ENCODE measurements around the gene TMEM106A. TPM values are rescaled to one million over a fixed set of nuclear protein-coding genes. Genes with fewer than 3 reads are reported as not detected.

The TMEM106A gene
- total and polyA plus RNA-seq, 2 of the 13 experiments (the other 11 are each of a cell fraction or from before 2014, with no cell fraction given) = 16.9 to 35.9 TPM

GRCh38 chr17:43176119-43176570 lies 35.5 kb upstream of the TMEM106A start (continued):
- TF ChIP-seq CEBPZ (IDR thresholded peaks at IDR 0.05; ENCODE audit: low read length) (no peak), ELF1 (CRISPR knock-in tag; IDR thresholded peaks at IDR 0.05) (peak; percentile 76), POLR2A (IDR thresholded peaks at IDR 0.05; ENCODE audit: insufficient read depth in 1 of 2, low read depth in 2 of 2, low read length in 2 of 2) (peak in 1 of 2 experiments; percentile 21; a peak in 1 of 4 replicates), ZNF792 (CRISPR knock-in tag; IDR thresholded peaks at IDR 0.05) (peak; percentile 56; the same call in 1 of the 2 replicates), ZNF224 (CRISPR knock-in tag; IDR thresholded peaks at IDR 0.05) (no peak), HMG20B (CRISPR knock-in tag; conservative IDR thresholded peaks at IDR 0.05) (peak; percentile 57; the same call in 1 of the 2 replicates), ZNF83 (CRISPR knock-in tag; IDR thresholded peaks at IDR 0.05; ENCODE audit: borderline replicate concordance) (no peak), SAP130 (CRISPR knock-in tag; IDR thresholded peaks at IDR 0.05; ENCODE audit: low read depth) (peak; percentile 90), TEAD3 (CRISPR knock-in tag; optimal IDR thresholded peaks at IDR 0.05; ENCODE audit: borderline replicate concordance) (peak; percentile 71), KAT8 (CRISPR knock-in tag; IDR thresholded peaks at IDR 0.05) (peak; percentile 79), KLF11 (CRISPR knock-in tag; IDR thresholded peaks at IDR 0.05) (0 out of 2 replicates have a peak, but pooled peaks have one; percentile 50), ZNF660 (CRISPR knock-in tag; IDR thresholded peaks at IDR 0.05; ENCODE audit: borderline replicate concordance, low read depth) (no peak), IRF2 (CRISPR knock-in tag; IDR thresholded peaks at IDR 0.05) (peak; percentile 79; the same call in 1 of the 2 replicates), EP300 (IDR thresholded peaks at IDR 0.05; ENCODE audit: low read depth in 2 of 2, low read length in 2 of 2) (peak in 1 of 2 experiments; percentile 67; a peak in 2 of 4 replicates), EP300 (CRISPR knock-in tag; IDR thresholded peaks at IDR 0.05; ENCODE audit: borderline replicate concordance) (peak; percentile 32; the same call in 1 of the 2 replicates), ZNF614 (CRISPR knock-in tag; IDR thresholded peaks at IDR 0.05; ENCODE audit: borderline replicate concordance) (peak; percentile 45; the same call in 1 of the 2 replicates), ZNF761 (CRISPR knock-in tag; conservative IDR thresholded peaks at IDR 0.05) (no peak), ZNF18 (CRISPR knock-in tag; IDR thresholded peaks at IDR 0.05; ENCODE audit: insufficient replicate concordance) (peak; percentile 5), NFIC (IDR thresholded peaks at IDR 0.05; ENCODE audit: low read length) (peak; percentile 76), FOXP4 (CRISPR knock-in tag; IDR thresholded peaks at IDR 0.05) (peak; percentile 80), CBFB (CRISPR knock-in tag; IDR thresholded peaks at IDR 0.05) (no peak), ZSCAN29 (CRISPR knock-in tag; conservative IDR thresholded peaks at IDR 0.05) (peak; percentile 97), YY1 (IDR thresholded peaks at IDR 0.05; ENCODE audit: insufficient read depth, insufficient replicate concordance, low read depth, low read length) (no peak), ZNF331 (CRISPR knock-in tag; IDR thresholded peaks at IDR 0.05) (peak; percentile 79; the same call in 1 of the 2 replicates), NCOA2 (CRISPR knock-in tag; IDR thresholded peaks at IDR 0.05) (peak; percentile 71), KDM6A (CRISPR knock-in tag; IDR thresholded peaks at IDR 0.05; ENCODE audit: low read depth) (peak; percentile 83), CEBPG (CRISPR knock-in tag; IDR thresholded peaks at IDR 0.05) (peak; percentile 77)

Data from HepG2 (cell line).